HCT116 (cell line): ENCODE results near the gene MAPKAPK3. TPM values are rescaled to one million over a fixed set of nuclear protein-coding genes. Genes with fewer than 3 reads are reported as not detected.

Source experiments
- ATAC-seq: fragments of 200-7000 bp; cut with Tn5 transposase; 2 replicates; pipeline ENCODE4 v1.9.1; 2020; ENCODE audit warnings: mild to moderate bottlenecking, moderate library complexity
- BruUV-seq: library from RNA; stranded (reverse); fragments of 400-500 nt; replicated peaks from 2 replicates; lab custom pipeline; 2021; lab: Mats Ljungman, UMichigan
- CTCF ChIA-PET: fragments of 300-600 bp; sonication (Branson Sonifier 250); formaldehyde crosslinking; loops from one replicate; lab custom pipeline; 2021; ENCODE audit warnings: antibody characterized with exemption; lab: Charles Lee
- POLR2A ChIA-PET: fragments of 300-600, 350-600 bp; sonication (Branson Sonifier 250); formaldehyde crosslinking; loops from one replicate; lab custom pipeline; 2021; ENCODE audit warnings: antibody characterized with exemption; lab: Charles Lee
- RAD21 ChIA-PET, 2 experiments: fragments of 300-600 bp; sonication (Branson Sonifier 250); formaldehyde crosslinking; loops; one replicate each; lab custom pipeline; 2023; ENCODE audit warnings: low total read pairs in 2 of 2; ENCODE audit not compliant: uncharacterized antibody in 2 of 2, unreplicated experiment in 2 of 2, low non-redundant PET in 1 of 2; lab: Charles Lee
- DNase-seq: peaks from one replicate; pipeline ENCODE4 v3.0.0-alpha.2; 2010; ENCODE audit warnings: low read depth, low spot score
- H2AFZ ChIP-seq: fragments of 200-600 bp; shearing (Covaris generic), sonication (generic); 2 replicates; pipeline ENCODE4 v1.6.1; 2017; ENCODE audit warnings: low read depth, mixed run types, mixed read lengths, antibody characterized with exemption, low read length; ENCODE audit not compliant: poor library complexity, severe bottlenecking
- H3K27ac ChIP-seq: 2 replicates; pipeline ENCODE4 v1.5.1; 2012; ENCODE audit warnings: low read depth, low read length
- H3K27me3 ChIP-seq: fragments of 200-600 bp; sonication (generic); 2 replicates; pipeline ENCODE4 v1.6.1; 2016; ENCODE audit warnings: mixed run types, low read length, mixed read lengths; ENCODE audit not compliant: insufficient read depth
- H3K36me3 ChIP-seq, 2 experiments: fragments of 200-500 bp in 1 of 2; fragments of 200-600 bp in 1 of 2; sonication (Bioruptor generic) in 1 of 2; sonication (generic) in 1 of 2; 2 replicates each; pipeline versions ENCODE4 v1.5.1 to v1.6.1; 2014 to 2016; ENCODE audit warnings: low read length in 2 of 2, inconsistent platforms in 1 of 2, mixed read lengths in 1 of 2, mixed run types in 1 of 2; ENCODE audit not compliant: insufficient read depth in 2 of 2, control insufficient read depth in 1 of 2
- H3K4me1 ChIP-seq, 2 experiments: fragments of 200-600 bp in 1 of 2; sonication (generic) in 1 of 2; 2 replicates each; pipeline versions ENCODE4 v1.5.1 to v1.6.1; 2012 to 2017; ENCODE audit warnings: low read length in 2 of 2, inconsistent platforms in 1 of 2, mild to moderate bottlenecking in 1 of 2, mixed read lengths in 1 of 2, mixed run types in 1 of 2, moderate library complexity in 1 of 2; ENCODE audit not compliant: insufficient read depth in 2 of 2, control insufficient read depth in 1 of 2
- H3K4me2 ChIP-seq: fragments of 200-600 bp; sonication (generic); 2 replicates; pipeline ENCODE4 v1.6.1; 2017; ENCODE audit warnings: mixed run types, low read length, mixed read lengths
- H3K4me3 ChIP-seq, 2 experiments: fragments of 200-600 bp in 1 of 2; sonication (generic) in 1 of 2; replicated peaks in 1 of 2; 2 replicates each; pipeline ENCODE4 v1.5.1; 2011 to 2016; ENCODE audit warnings: low read length in 2 of 2, control low read depth in 1 of 2, low read depth in 1 of 2, mild to moderate bottlenecking in 1 of 2, mixed read lengths in 1 of 2, mixed run types in 1 of 2
- H3K79me2 ChIP-seq: fragments of 200-600 bp; sonication (generic); 2 replicates; pipeline ENCODE4 v1.6.1; 2017; ENCODE audit warnings: mild to moderate bottlenecking, mixed run types, low read length, moderate library complexity, mixed read lengths; ENCODE audit not compliant: insufficient read depth
- H3K9ac ChIP-seq: fragments of 200-600 bp; sonication (generic); 2 replicates; pipeline ENCODE4 v1.6.1; 2016; ENCODE audit warnings: low read length, mixed read lengths
- H3K9me2 ChIP-seq: fragments of 200-600 bp; sonication (generic), shearing (Covaris generic); 2 replicates; pipeline ENCODE4 v1.6.1; 2017; ENCODE audit warnings: mixed run types, mild to moderate bottlenecking, moderate library complexity; ENCODE audit not compliant: insufficient read depth
- H3K9me3 ChIP-seq, 2 experiments: fragments of 200-500 bp in 1 of 2; fragments of 200-600 bp in 1 of 2; sonication (Bioruptor generic) in 1 of 2; sonication (generic) in 1 of 2; 2 replicates each; pipeline ENCODE4 v1.6.1; 2014 to 2017; ENCODE audit warnings: low read length in 2 of 2, mixed read lengths in 2 of 2, inconsistent platforms in 1 of 2, low read depth in 1 of 2, mild to moderate bottlenecking in 1 of 2, mixed run types in 1 of 2, moderate library complexity in 1 of 2; ENCODE audit not compliant: control insufficient read depth in 1 of 2, insufficient read depth in 1 of 2
- H4K20me1 ChIP-seq: fragments of 200-600 bp; sonication (generic), shearing (Covaris generic); 2 replicates; pipeline ENCODE4 v1.6.1; 2017; ENCODE audit warnings: mixed run types, mild to moderate bottlenecking, moderate library complexity; ENCODE audit not compliant: insufficient read depth
- CBX3 ChIP-seq: IDR thresholded peaks from 2 replicates; pipeline ENCODE4 v1.6.1; 2012; ENCODE audit warnings: low read depth
- CEBPB ChIP-seq: IDR thresholded peaks from 2 replicates; pipeline ENCODE4 v1.6.1; 2012; ENCODE audit warnings: low read depth
- EGR1 ChIP-seq: IDR thresholded peaks from 2 replicates; pipeline ENCODE4 v1.6.1; 2012; ENCODE audit warnings: low read depth
- ELF1 ChIP-seq: IDR thresholded peaks from 2 replicates; pipeline ENCODE4 v1.6.1; 2012; ENCODE audit warnings: low read depth, borderline replicate concordance
- EZH2phosphoT487 ChIP-seq: fragments of 200-600 bp; IDR thresholded peaks from 2 replicates; pipeline ENCODE4 v1.6.1; 2018; ENCODE audit warnings: antibody characterized with exemption, borderline replicate concordance
- JUND ChIP-seq: IDR thresholded peaks from 2 replicates; pipeline ENCODE4 v1.6.1; 2012
- POLR2AphosphoS5 ChIP-seq: IDR thresholded peaks from 2 replicates; pipeline ENCODE4 v1.6.1; 2011; ENCODE audit warnings: mild to moderate bottlenecking, low read depth, low read length, moderate library complexity
- RAD21 ChIP-seq: IDR thresholded peaks from 2 replicates; pipeline ENCODE4 v1.6.1; 2012; ENCODE audit warnings: low read depth, mild to moderate bottlenecking
- SIN3A ChIP-seq: IDR thresholded peaks from 2 replicates; pipeline ENCODE4 v1.6.1; 2012; ENCODE audit warnings: low read depth
- SP1 ChIP-seq: IDR thresholded peaks from 2 replicates; pipeline ENCODE4 v1.6.1; 2012; ENCODE audit warnings: low read depth
- TCF7L2 ChIP-seq: IDR thresholded peaks from 2 replicates; pipeline ENCODE4 v1.7.0; 2011; ENCODE audit warnings: borderline replicate concordance, inconsistent platforms; ENCODE audit not compliant: insufficient read depth, insufficient read length; ENCODE audit errors: extremely low read depth
- ZFX ChIP-seq: fragments of 450-650 bp; IDR thresholded peaks from 2 replicates; pipeline ENCODE4 v1.6.1; 2017
- ZNF274 ChIP-seq: fragments of 200-500 bp; sonication (Bioruptor generic); IDR thresholded peaks from 2 replicates; pipeline ENCODE4 v1.6.1; 2014; ENCODE audit warnings: mild to moderate bottlenecking, low read depth, low read length, inconsistent platforms
- intact Hi-C: fragments of 100-400 bp; cut with micrococcal nuclease; formaldehyde crosslinking; loops from 2 replicates; pipeline ENCODE4 v1.10.0; 2022
- total RNA-seq: library from RNA; stranded (reverse); gene quantifications from one replicate; pipeline ENCODE4 v1.2.1, GENCODE V29; 2021; ENCODE audit not compliant: unreplicated experiment
- TF ChIP-seq, protein P1 (sequence below): IDR thresholded peaks from 2 replicates; pipeline ENCODE4 v1.6.1; 2012
- TF ChIP-seq, protein P2 (sequence below): IDR thresholded peaks from 2 replicates; pipeline ENCODE4 v1.6.1; 2012
- TF ChIP-seq, protein P3 (sequence below): IDR thresholded peaks from 2 replicates; pipeline ENCODE4 v1.6.1; 2012; ENCODE audit warnings: low read depth

The MAPKAPK3 gene
- total RNA-seq, 1 experiment from 2014 or later, result 87.3 TPM

- Histone ChIP-seq H3K4me2 (no peak overlapping the region), H3K79me2 (no peaks in the 10 kb centered on the region), H3K9me3 (no peaks in the 10 kb centered on the region), H3K9me2 (no peaks in the 10 kb centered on the region), H3K4me1 (peaks cover 9 to 29% of the 10 kb centered on the region in 2 experiments), H3K27ac (no peak overlapping the region), H2AFZ (no peak overlapping the region), H3K27me3 (no peaks in the 10 kb centered on the region), H3K9ac (no peak overlapping the region), H4K20me1 (no peaks in the 10 kb centered on the region), H3K36me3 (no peaks in the 10 kb centered on the region), H3K4me3 (no peak overlapping the region)
- TF ChIP-seq TCF7L2 (no peak), SIN3A (no peak), ZNF274 (no peak), EGR1 (no peak), RAD21 (no peak), POLR2AphosphoS5 (no peak)
- ChIA-PET RAD21 (no interaction called here), CTCF (no interaction called here), POLR2A (interaction anchor here (0.6 kb wide), 1 partner anchor 11 kb away, joined by 4 read pairs; no protein-coding TSS in a partner anchor)
- no TSS peak for BruUV-seq
- ATAC-seq (no peak), DNase-seq (no peak)
- intact Hi-C loops, result no loop called here
These were observed 41.5 kb downstream of the MAPKAPK3 start for GRCh38 chr3:50658416-50658815.

GRCh38 chr3:50658831-50659230, 41.9 kb downstream of the MAPKAPK3 start:
- Histone ChIP-seq H3K9ac (no peak overlapping the region), H3K79me2 (no peaks in the 10 kb centered on the region), H3K4me2 (no peak overlapping the region), H3K27ac (no peak overlapping the region), H3K9me2 (no peaks in the 10 kb centered on the region), H3K27me3 (no peaks in the 10 kb centered on the region), H3K4me3 (no peak overlapping the region), H2AFZ (no peak overlapping the region), H4K20me1 (no peaks in the 10 kb centered on the region), H3K4me1 (peaks cover 12 to 32% of the 10 kb centered on the region in 2 experiments), H3K9me3 (no peaks in the 10 kb centered on the region), H3K36me3 (no peaks in the 10 kb centered on the region)
- ChIA-PET CTCF (no interaction called here), POLR2A (interaction anchor here (0.6 kb wide), 1 partner anchor 11 kb away, joined by 4 read pairs; no protein-coding TSS in a partner anchor), RAD21 (no interaction called here)
- TF ChIP-seq, protein P1, sequence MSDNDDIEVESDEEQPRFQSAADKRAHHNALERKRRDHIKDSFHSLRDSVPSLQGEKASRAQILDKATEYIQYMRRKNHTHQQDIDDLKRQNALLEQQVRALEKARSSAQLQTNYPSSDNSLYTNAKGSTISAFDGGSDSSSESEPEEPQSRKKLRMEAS, result no peak
- TF ChIP-seq EGR1 (no peak), TCF7L2 (no peak), EZH2phosphoT487 (no peak), CBX3 (no peak), ZNF274 (no peak), JUND (no peak), ZFX (no peak), RAD21 (no peak), SP1 (no peak), ELF1 (no peak), SIN3A (no peak), CEBPB (no peak)
- TF ChIP-seq, protein P2, sequence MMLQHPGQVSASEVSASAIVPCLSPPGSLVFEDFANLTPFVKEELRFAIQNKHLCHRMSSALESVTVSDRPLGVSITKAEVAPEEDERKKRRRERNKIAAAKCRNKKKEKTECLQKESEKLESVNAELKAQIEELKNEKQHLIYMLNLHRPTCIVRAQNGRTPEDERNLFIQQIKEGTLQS, result no peak
- TF ChIP-seq, protein P3, sequence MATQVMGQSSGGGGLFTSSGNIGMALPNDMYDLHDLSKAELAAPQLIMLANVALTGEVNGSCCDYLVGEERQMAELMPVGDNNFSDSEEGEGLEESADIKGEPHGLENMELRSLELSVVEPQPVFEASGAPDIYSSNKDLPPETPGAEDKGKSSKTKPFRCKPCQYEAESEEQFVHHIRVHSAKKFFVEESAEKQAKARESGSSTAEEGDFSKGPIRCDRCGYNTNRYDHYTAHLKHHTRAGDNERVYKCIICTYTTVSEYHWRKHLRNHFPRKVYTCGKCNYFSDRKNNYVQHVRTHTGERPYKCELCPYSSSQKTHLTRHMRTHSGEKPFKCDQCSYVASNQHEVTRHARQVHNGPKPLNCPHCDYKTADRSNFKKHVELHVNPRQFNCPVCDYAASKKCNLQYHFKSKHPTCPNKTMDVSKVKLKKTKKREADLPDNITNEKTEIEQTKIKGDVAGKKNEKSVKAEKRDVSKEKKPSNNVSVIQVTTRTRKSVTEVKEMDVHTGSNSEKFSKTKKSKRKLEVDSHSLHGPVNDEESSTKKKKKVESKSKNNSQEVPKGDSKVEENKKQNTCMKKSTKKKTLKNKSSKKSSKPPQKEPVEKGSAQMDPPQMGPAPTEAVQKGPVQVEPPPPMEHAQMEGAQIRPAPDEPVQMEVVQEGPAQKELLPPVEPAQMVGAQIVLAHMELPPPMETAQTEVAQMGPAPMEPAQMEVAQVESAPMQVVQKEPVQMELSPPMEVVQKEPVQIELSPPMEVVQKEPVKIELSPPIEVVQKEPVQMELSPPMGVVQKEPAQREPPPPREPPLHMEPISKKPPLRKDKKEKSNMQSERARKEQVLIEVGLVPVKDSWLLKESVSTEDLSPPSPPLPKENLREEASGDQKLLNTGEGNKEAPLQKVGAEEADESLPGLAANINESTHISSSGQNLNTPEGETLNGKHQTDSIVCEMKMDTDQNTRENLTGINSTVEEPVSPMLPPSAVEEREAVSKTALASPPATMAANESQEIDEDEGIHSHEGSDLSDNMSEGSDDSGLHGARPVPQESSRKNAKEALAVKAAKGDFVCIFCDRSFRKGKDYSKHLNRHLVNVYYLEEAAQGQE, result no peak
- intact Hi-C loops, result no loop called here
- ATAC-seq (no peak), DNase-seq (no peak)
- no TSS peak for BruUV-seq
